ENCODE data around the gene LRRC3B. TPM values are rescaled to one million over a fixed set of nuclear protein-coding genes. Genes with fewer than 3 reads are reported as not detected.

The LRRC3B gene
- total and polyA plus RNA-seq, 2 donors (not counting 1 experiment from before 2014, with no cell fraction given) = not detected

DNA sequence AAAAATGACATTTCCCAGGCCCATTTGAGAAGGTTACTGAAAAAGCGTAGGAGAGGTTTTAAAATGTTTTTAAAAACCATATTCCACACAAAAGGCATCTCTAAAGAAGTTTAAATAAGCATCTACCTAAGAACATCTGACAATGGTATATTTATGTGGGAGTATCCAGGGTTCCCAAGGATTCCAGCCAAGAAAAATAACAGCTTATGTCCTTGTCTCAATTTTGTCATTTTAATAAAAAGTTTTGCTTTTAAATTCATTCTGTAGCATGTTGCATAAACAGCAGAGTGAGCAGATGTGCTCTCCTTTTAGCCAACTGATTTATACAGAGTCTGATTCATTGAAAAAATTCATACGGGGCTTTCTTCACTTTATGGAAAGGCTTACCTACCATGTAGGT is 129.9 kb downstream of the LRRC3B start:
- Mint-ChIP-seq H3K27ac (no peak overlapping the region), H3K4me1 (no peaks in the 10 kb centered on the region), H3K9me3 (ENCODE audit: insufficient read depth) (peaks cover 6% of the 10 kb centered on the region), H3K4me3 (no peak overlapping the region), H3K27me3 (no peaks in the 10 kb centered on the region)
- H3K9me3 ChIP-seq (ENCODE audit: control extremely low read depth in 1 of 3, control insufficient read depth in 2 of 3, insufficient read depth in 1 of 3, low read length in 2 of 3) = peaks cover 0 to 3% (median 0%) of the 10 kb centered on the region in 3 donors
- no peaks in the 10 kb centered on the region for H3K27me3 ChIP-seq (replicated peaks in 1 of 4; ENCODE audit: control extremely low read depth in 1 of 4, control insufficient read depth in 3 of 4, insufficient read depth in 4 of 4, low read length in 3 of 4)
- H2AFZ ChIP-seq (ENCODE audit: insufficient read depth, low read depth, low read length, poor library complexity, severe bottlenecking) = no peak overlapping the region
- DNase-seq (no peak), ATAC-seq (ENCODE audit: low read depth) (no peak)
- no peak overlapping the region for H3K4me3 ChIP-seq (ENCODE audit: control extremely low read depth in 1 of 5, extremely low read depth in 1 of 5, insufficient read depth in 1 of 5, low read depth in 2 of 5, low read length in 4 of 5)
- H3K9ac ChIP-seq (ENCODE audit: low read length) = no peak overlapping the region
- no peak for TF ChIP-seq EZH2 (IDR thresholded peaks at IDR 0.05; ENCODE audit: borderline replicate concordance, insufficient read depth, low read depth, low read length, poor library complexity, severe bottlenecking)
- TF ChIP-seq, protein P1, sequence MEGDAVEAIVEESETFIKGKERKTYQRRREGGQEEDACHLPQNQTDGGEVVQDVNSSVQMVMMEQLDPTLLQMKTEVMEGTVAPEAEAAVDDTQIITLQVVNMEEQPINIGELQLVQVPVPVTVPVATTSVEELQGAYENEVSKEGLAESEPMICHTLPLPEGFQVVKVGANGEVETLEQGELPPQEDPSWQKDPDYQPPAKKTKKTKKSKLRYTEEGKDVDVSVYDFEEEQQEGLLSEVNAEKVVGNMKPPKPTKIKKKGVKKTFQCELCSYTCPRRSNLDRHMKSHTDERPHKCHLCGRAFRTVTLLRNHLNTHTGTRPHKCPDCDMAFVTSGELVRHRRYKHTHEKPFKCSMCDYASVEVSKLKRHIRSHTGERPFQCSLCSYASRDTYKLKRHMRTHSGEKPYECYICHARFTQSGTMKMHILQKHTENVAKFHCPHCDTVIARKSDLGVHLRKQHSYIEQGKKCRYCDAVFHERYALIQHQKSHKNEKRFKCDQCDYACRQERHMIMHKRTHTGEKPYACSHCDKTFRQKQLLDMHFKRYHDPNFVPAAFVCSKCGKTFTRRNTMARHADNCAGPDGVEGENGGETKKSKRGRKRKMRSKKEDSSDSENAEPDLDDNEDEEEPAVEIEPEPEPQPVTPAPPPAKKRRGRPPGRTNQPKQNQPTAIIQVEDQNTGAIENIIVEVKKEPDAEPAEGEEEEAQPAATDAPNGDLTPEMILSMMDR (IDR thresholded peaks at IDR 0.05) = no peak
- H3K36me3 ChIP-seq (replicated peaks in 1 of 2; ENCODE audit: control extremely low read depth in 1 of 2, control insufficient read depth in 1 of 2, extremely low read depth in 1 of 2, insufficient read depth in 2 of 2, low read length in 1 of 2) = no peaks in the 10 kb centered on the region
- H3K79me2 ChIP-seq (ENCODE audit: control insufficient read depth, insufficient read depth, low read length) = no peaks in the 10 kb centered on the region
- H4K20me1 ChIP-seq (ENCODE audit: control insufficient read depth, insufficient read depth, low read length, poor library complexity, severe bottlenecking) = no peaks in the 10 kb centered on the region
- H3K27ac ChIP-seq (ENCODE audit: low read length in 2 of 2) = no peak overlapping the region
- H3K4me1 ChIP-seq (ENCODE audit: control insufficient read depth in 2 of 2, insufficient read depth in 2 of 2, low read length in 2 of 2) = no peaks in the 10 kb centered on the region
- no peak overlapping the region for H3K4me2 ChIP-seq (replicated peaks; ENCODE audit: low read depth, low read length, poor library complexity, severe bottlenecking)
- POLR2A ChIA-PET = no interaction called here
- no CpG with 5 or more reads among the region's 2 CpGs for WGBS (ENCODE audit: insufficient coverage)
- CTCF ChIA-PET = no interaction called here
- intact Hi-C loops (cut with micrococcal nuclease) = no loop called here

DNA sequence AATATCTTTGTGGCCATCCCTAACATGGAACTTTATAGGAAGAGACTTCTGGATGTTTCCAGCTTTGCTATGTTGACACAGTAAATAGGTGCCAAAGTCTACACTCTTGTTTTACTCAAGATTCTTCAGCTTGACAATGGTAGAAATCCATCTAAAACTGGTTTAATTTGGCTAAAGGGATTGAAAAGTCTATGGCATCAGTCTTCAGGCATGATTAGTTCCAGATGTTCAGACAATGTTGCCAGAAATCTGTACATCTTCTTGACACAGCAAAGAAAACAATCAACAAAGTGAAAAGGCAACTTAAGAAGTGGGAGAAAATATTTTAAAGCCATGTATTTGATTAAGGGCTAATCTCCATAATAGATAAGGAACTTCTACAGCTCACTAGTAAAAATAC is 130.5 kb downstream of the LRRC3B start:
- intact Hi-C loops (cut with micrococcal nuclease) = no loop called here
- Histone ChIP-seq H3K27me3 (replicated peaks in 1 of 4; ENCODE audit: control extremely low read depth in 1 of 4, control insufficient read depth in 3 of 4, insufficient read depth in 4 of 4, low read length in 3 of 4) (no peaks in the 10 kb centered on the region), H3K79me2 (ENCODE audit: control insufficient read depth, insufficient read depth, low read length) (no peaks in the 10 kb centered on the region), H3K9ac (ENCODE audit: low read length) (no peak overlapping the region), H3K4me3 (ENCODE audit: control extremely low read depth in 1 of 5, extremely low read depth in 1 of 5, insufficient read depth in 1 of 5, low read depth in 2 of 5, low read length in 4 of 5) (no peak overlapping the region), H3K4me2 (replicated peaks; ENCODE audit: low read depth, low read length, poor library complexity, severe bottlenecking) (no peak overlapping the region), H3K36me3 (replicated peaks in 1 of 2; ENCODE audit: control extremely low read depth in 1 of 2, control insufficient read depth in 1 of 2, extremely low read depth in 1 of 2, insufficient read depth in 2 of 2, low read length in 1 of 2) (no peaks in the 10 kb centered on the region), H3K27ac (ENCODE audit: low read length in 2 of 2) (no peak overlapping the region), H3K4me1 (ENCODE audit: control insufficient read depth in 2 of 2, insufficient read depth in 2 of 2, low read length in 2 of 2) (no peaks in the 10 kb centered on the region), H3K9me3 (ENCODE audit: control extremely low read depth in 1 of 3, control insufficient read depth in 2 of 3, insufficient read depth in 1 of 3, low read length in 2 of 3) (peaks cover 0 to 4% (median 0%) of the 10 kb centered on the region in 3 donors), H4K20me1 (ENCODE audit: control insufficient read depth, insufficient read depth, low read length, poor library complexity, severe bottlenecking) (no peaks in the 10 kb centered on the region), H2AFZ (ENCODE audit: insufficient read depth, low read depth, low read length, poor library complexity, severe bottlenecking) (no peak overlapping the region)
- TF ChIP-seq, protein P1 (IDR thresholded peaks at IDR 0.05) = no peak
- TF ChIP-seq EZH2 (IDR thresholded peaks at IDR 0.05; ENCODE audit: borderline replicate concordance, insufficient read depth, low read depth, low read length, poor library complexity, severe bottlenecking) = no peak
- Mint-ChIP-seq H3K27ac (no peak overlapping the region), H3K4me1 (no peaks in the 10 kb centered on the region), H3K9me3 (ENCODE audit: insufficient read depth) (peaks cover 6% of the 10 kb centered on the region), H3K4me3 (no peak overlapping the region), H3K27me3 (no peaks in the 10 kb centered on the region)
- DNase-seq = no peak
- ChIA-PET CTCF (no interaction called here), POLR2A (no interaction called here)
- no peak for ATAC-seq (ENCODE audit: low read depth)
